CD4-positive, alpha-beta T cell treated with Interleukin-4 for 4 hours (primary cell): ENCODE measurements around the gene SERTAD4.

Experiments used
- DNase-seq: peaks from one replicate; pipeline ENCODE4 v3.0.0-alpha.2; 2020

Gene SERTAD4

GRCh38 chr1:210233495-210234328 lies 1.1 kb downstream of the SERTAD4 start:
- no peak for DNase-seq

- no peak for DNase-seq
Observed at GRCh38 chr1:210234329-210234757, 1.7 kb downstream of the SERTAD4 start.

GRCh38 chr1:210235363-210236053 lies 2.9 kb downstream of the SERTAD4 start:
- DNase-seq: no peak

- no peak for DNase-seq
Observed at GRCh38 chr1:210236386-210236839, 3.8 kb downstream of the SERTAD4 start.

- no peak for DNase-seq
Observed at GRCh38 chr1:210236840-210237409, 4.3 kb downstream of the SERTAD4 start.

- DNase-seq: no peak
Observed at GRCh38 chr1:210237479-210237878, 4.9 kb downstream of the SERTAD4 start.

GRCh38 chr1:210237981-210238380 lies 5.4 kb downstream of the SERTAD4 start:
- no peak for DNase-seq

- no peak for DNase-seq
Observed at GRCh38 chr1:210239349-210240111, 6.9 kb downstream of the SERTAD4 start.

- DNase-seq: no peak
Observed at GRCh38 chr1:210241121-210241520, 8.5 kb downstream of the SERTAD4 start.

- DNase-seq: no peak
Observed at GRCh38 chr1:210244746-210245367, 12.3 kb downstream of the SERTAD4 start.

- no peak for DNase-seq
Observed at GRCh38 chr1:210246447-210246846, 13.9 kb downstream of the SERTAD4 start.

- no peak for DNase-seq
Observed at GRCh38 chr1:210248341-210248740, 15.7 kb downstream of the SERTAD4 start.

- DNase-seq: no peak
Observed at GRCh38 chr1:210250665-210250997, 18.0 kb downstream of the SERTAD4 start.

GRCh38 chr1:210250998-210251679 lies 18.5 kb downstream of the SERTAD4 start:
- DNase-seq: no peak

- DNase-seq: no peak
Observed at GRCh38 chr1:210251680-210252490, 19.3 kb downstream of the SERTAD4 start.

- DNase-seq: no peak
Observed at GRCh38 chr1:210252621-210253051, 20.0 kb downstream of the SERTAD4 start.

- no peak for DNase-seq
Observed at GRCh38 chr1:210254298-210254697, 21.7 kb downstream of the SERTAD4 start.

GRCh38 chr1:210257698-210258529 lies 25.3 kb downstream of the SERTAD4 start:
- no peak for DNase-seq

GRCh38 chr1:210259561-210259960 lies 27.0 kb downstream of the SERTAD4 start:
- DNase-seq: no peak

- no peak for DNase-seq
Observed at GRCh38 chr1:210260096-210260495, 27.5 kb downstream of the SERTAD4 start.
